GM18868 (cell line): ENCODE results near the gene CHST6.
A peak's percentile ranks its signal among the peaks of the same experiment; 100 is the strongest.
"Not testable (repeated sequence)": the region's sequence is repeated elsewhere in the genome, so short reads cannot be mapped to it uniquely, and the experiment has no call there.

Source experiments
- ATAC-seq: cut with Tn5 transposase; IDR thresholded peaks from one replicate; pipeline ENCODE4 v1.9.1; 2021; ENCODE audit warnings: mild to moderate bottlenecking, moderate library complexity; ENCODE audit not compliant: unreplicated experiment

The CHST6 gene

DNA sequence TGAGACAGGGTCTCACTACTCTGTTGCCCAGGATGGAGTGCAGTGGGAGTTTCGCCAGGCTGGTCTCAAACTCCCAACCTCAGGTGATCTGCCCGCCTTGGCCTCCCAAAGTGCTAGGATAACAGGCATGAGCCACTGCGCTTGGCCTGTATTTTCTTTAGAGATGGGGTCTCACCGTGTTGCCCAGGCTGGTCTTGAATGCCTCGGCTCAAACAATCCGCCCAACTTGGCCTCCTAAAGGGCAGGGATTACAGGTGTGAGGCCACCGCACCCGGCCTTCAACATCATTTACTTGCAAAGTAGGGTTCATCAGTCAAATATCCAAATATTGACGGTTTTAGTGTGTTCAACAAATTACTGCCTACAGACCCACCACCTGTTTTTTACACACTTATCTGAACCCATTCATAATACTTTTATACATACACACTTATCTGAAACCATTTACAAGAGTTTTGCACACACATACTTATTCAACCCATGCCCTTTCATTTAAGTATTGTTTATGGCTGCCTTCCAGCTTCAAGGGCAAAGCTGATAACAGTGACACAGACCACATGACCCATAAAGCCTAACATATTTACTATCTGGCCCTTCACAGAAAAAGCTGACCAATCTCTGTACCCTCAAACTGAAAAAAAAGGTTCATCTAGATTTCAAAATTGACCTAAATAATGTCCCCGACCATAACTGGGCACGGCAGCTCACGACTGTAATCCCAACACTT is 42.6 kb downstream of the CHST6 start:
- no peak for ATAC-seq

DNA sequence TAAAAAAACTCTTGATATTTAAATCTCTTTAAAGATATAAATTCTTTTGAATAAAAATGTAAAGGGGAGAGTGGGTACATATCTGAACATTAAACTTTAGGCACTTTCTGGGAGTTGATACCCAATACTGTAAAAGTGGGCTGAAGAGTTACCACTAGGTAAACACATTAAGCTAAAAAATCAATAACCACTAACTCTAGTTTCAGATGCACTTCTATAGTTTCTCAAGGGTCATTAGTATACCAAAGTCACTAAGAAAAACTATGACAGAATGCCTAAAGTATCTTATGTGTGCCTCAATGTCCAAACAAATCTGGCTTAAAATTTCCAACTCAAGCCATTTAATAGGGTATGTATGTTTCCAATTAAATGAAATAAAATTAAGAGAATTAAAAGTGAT is 48.8 kb downstream of the CHST6 start:
- ATAC-seq: no peak

DNA sequence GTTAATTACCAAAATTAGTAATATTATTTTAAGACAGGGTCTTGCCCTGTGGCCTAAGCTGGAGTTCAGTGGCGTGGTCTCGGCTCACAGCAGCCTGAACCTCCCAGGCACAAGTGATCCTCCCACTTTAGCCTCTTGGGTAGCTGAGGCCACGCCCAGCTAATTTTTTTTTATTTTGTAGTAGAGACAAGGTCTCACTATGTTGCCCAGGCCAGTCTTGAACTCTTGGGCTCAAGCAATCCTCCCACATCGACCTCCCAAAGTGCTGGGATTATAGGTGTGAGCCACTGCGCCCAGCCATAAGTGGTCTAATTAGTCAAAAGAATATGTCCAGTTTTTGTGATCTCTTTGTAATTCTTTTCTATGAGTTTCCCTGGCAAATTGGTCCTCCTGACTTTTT is 49.9 kb downstream of the CHST6 start:
- ATAC-seq: no peak

DNA sequence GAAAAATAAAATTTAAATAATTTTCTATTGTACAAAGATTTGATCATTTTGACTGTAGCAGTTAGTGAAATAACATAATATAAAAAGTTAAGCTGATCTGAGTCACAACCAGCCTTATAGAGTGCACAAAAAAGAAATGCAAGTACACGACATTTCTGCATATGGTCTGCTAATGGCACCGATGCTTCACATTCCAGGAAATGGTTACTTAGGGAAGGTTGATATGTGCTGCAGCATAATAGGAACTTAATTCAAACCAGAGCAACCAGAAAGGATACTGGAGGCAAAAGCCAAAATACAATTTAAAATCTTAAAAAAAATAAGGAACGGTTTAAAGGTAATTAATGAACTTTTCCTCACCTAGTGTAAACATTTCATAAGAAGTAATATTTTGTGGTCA is 51.9 kb downstream of the CHST6 start:
- ATAC-seq: no peak

DNA sequence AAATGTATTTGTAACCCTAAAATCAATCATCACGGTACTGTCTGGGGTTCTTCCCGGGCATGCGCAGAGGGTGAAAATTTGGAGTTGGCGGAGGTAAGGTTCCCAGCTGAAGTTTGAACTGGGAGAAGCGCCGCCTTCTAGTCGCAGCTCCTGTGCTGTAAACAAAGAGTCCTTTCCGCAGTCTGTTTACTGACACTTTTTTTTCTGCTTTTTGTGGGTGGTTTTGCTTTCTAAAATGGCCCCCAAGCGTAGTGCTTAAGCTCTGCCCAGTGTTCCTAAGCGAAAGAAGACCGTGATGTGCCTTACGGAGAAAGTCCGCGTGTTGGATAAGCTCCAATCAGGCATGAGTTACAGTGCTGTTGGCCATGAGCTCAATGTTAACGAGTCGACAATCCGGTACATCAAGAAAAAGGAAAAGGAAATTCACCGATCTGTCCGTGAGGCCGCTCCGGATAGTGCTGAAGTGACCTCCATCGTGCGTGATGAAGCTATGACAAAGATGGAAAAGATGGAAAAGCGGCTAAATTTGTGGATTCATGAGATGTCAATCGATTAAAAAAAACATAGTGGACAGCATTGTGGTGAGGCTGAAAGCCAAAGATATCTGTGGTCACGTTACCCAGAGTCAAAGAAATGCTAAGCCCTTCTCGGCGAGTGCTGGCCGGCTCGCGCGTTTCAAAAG is 61.4 kb downstream of the CHST6 start:
- ATAC-seq: peak; percentile 70

DNA sequence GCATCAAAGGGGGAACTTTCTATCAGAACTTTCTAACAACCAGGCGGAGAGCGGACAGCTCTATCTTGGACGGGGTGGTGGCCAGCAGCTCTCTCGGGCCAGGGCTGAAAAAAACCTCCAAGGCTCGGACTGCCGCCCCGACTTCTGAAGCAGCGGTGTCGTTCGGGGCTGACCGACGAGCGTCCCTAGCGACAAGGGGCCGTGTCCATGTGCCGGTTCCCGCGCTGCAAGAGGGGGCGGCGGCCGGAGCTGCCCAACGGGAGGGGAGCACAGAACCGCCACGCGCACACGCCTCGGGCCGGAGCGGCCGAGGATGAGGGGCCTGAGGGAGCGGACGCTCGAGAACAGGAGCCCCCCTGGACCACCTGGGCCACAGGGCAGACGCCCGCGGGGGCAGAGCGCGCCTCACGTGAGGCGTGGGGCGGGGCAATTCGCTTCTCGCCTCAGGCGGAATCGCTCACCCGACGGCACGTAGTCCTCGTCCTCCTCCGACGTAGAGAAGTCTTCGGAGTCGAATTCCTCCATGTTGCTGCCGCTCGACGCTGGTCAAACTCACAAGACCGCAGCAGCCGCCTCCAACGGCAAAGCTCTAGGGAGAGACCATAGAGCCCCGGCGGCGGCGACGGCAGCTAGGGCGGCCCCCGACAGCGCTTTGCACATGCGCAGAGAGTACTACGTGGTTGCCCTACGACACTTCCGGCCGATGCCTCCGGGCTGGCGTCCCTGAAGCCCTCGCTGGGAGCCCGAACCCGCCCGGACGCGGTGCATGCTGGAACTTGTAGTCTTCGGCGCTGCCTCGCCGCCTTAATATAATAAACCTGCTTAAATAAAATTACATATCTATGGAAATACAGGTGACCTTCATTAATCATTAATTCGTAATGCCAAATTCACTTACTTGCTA is 62.2 kb downstream of the CHST6 start, which contains the start of gene CFDP1:
Gene CFDP1 (minus strand): TSS at position 676 of the 904 bp plus-strand sequence. CDS start 151 bp downstream, at position 525.
- ATAC-seq: peak; percentile 92

DNA sequence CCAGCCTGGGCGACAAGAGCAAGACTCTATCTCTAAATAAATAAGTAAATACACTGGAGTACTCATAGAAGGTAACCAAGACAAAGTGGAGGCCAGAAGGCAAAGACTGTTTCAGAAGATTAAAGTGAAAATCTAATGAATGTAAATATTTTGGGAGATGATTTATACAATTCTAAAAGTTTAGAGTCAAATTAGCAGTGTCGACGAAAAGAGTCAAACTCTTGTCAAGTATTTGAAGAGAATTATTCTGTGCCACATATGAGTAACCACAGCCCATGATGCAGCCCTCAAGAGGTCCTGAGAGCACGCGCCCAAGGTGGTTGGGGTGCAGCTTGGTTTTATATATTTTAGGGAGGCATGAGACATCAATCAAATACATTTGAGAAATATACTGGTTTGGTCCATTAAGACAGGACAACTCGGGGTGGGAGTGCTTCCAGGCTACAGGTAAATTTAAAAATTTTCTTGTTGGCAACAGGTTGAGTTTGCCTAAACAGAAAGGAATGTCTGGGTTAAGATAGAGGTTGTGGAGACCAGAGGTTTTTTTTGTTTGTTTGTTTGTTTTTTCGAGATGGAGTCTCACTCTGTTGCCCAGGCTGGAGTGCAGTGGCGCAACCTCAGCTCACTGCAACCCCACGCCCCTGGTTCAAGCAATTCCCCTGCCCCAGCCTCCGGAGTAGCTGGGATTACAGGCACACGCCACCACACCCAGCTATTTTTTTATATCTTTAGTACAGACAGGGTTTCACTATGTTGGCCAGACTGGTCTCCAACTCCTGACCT is 65.4 kb downstream of the CHST6 start:
- no peak for ATAC-seq

DNA sequence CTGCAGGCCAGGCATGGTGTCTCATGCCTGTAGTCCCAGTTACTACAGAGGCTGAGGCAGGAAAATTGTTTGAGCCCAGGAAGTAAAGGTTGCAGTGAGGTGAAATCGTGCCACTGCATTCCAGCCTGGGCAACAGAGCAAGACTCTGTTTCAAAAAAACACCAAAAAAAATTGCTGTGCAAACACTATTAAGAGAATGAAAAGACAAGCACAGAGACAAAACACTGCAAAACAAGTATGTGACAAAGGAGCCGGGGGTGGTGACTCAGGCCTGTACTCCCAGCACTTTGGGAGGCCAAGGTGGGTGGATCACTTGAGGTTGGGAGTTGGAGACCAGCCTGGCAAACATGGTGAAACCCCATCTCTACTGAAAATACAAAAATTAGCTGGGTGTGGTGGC is 68.7 kb downstream of the CHST6 start:
- ATAC-seq: not testable (repeated sequence)

DNA sequence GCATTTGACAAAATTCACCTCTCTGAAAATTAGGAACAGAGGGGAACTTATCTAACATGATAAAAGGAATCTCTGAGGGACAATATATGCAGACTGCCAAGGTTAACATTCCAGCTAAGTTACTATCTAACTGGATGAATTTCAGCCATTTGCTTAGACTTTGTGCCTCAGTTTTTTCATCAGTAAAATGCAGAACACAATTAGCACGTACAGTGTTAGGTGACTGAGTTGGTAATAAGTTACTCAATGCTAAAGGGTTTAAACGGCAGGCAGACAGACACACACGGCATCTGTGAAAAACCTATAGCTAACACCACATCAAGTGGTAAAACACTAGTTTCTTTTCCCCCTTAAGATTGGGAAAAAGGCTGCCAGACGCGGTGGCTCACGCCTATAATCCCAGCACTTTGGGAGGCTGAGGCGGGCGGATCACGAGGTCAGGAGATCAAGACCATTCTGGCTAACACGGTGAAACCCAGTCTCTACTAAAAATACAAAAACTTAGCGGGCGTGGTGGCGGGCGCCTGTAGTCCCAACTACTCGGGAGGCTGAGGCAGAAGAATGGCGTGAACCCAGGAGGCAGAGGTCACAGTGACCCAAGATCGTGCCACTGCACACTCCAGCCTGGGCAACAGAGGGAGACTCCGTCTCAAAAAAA is 71.0 kb downstream of the CHST6 start:
- ATAC-seq: not testable (repeated sequence)

DNA sequence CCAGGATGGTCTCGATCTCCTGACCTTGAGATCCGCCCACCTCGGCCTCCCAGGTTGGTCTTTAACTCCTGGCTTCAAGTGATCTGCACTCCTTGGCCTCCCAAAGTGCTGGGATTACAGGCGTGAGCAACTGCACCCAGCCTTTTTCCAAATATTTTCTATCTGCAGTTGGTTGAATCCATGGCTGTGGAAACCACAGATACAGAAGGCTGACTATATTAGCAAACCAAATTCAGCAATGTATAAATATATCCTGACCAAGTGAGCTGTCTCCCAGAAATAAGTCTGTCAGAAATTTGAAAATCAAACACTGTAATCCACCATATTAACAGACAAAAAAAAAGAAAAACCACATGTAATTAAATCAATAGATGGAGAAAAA is 71.5 kb downstream of the CHST6 start:
- no peak for ATAC-seq
